Pancreas (tissue), 10 donors: ENCODE data around the gene ABTB2. TPM values are rescaled to one million over a fixed set of nuclear protein-coding genes. Genes with fewer than 3 reads are reported as not detected.
A peak's percentile ranks its signal among the peaks of the same experiment; 100 is the strongest.

ENCODE experiments used
- ATAC-seq, 4 donors: fragments of 200-7000 bp; cut with Tn5 transposase; one replicate each; pipeline versions ENCODE4 v1.8.0 to v1.9.1; 2020; ENCODE audit warnings: mild to moderate bottlenecking in 4 of 4, moderate library complexity in 4 of 4
- DNase-seq, 6 donors: peaks; one replicate each; pipeline ENCODE4 v3.0.0-alpha.2; 2020
- FAIRE-seq: peaks from 2 replicates; lab custom pipeline; 2012; peaks lifted over from hg19 to GRCh38; lab: Jason Lieb, UNC
- H3K27ac ChIP-seq, 4 donors: fragments of 200-600 bp; sonication (generic); 1 replicate in 3 of 4; 2 replicates in 1 of 4; pipeline versions ENCODE4 v1.5.0 to v1.8.0; 2020
- H3K27me3 ChIP-seq, 4 donors: fragments of 200-600 bp; one replicate each; pipeline ENCODE4 v1.8.0; 2021
- H3K36me3 ChIP-seq, 3 donors: fragments of 200-600 bp; sonication (generic) in 1 of 3; one replicate each; pipeline versions ENCODE4 v1.5.0 to v1.8.0; 2020 to 2021
- H3K4me1 ChIP-seq, 3 donors: fragments of 200-600 bp; one replicate each; pipeline ENCODE4 v1.8.0; 2021
- H3K4me3 ChIP-seq, 4 donors: fragments of 200-600 bp; sonication (generic) in 2 of 4; one replicate each; pipeline versions ENCODE4 v1.5.0 to v1.8.0; 2020 to 2021
- H3K9me3 ChIP-seq, 4 donors: fragments of 200-600 bp; one replicate each; pipeline ENCODE4 v1.8.0; 2021
- WGBS, 2 donors: extraction: QIAGEN DNeasy Blood & Tissue Kit; methylation state at CpG; one replicate each; pipeline ENCODE4 v1.1.7; 2013; 5-methylcytosine and 5-hydroxymethylcytosine counted together
- intact Hi-C, 3 donors: fragments of 100-400 bp; cut with DNase I; formaldehyde crosslinking; loops; one replicate each; pipeline versions ENCODE4 v1.11.1 to v1.14.2; 2022
- polyA plus RNA-seq, 2 donors: library from polyadenylated mRNA; stranded (reverse); fragments of 200-250 nt; gene quantifications; one replicate each; pipeline ENCODE4 v1.2.3, GENCODE V29; 2013
- total RNA-seq, 6 donors: library from RNA; stranded (reverse); fragmentation: NEBNext Ultra II Directional in 4 of 6; extraction: Animal tissue kit (Norgen Biotek cat#: 25700) in 4 of 6; gene quantifications; one replicate each; pipeline versions ENCODE4 v1.2.1 to v1.2.4, GENCODE V29; 2021 to 2023
- TF ChIP-seq, protein P1 (sequence below), 4 donors: fragments of 200-600 bp; sonication (generic) in 3 of 4; IDR thresholded peaks; one replicate each; pipeline versions ENCODE4 v1.5.0 to v1.8.0; 2021; ENCODE audit warnings: antibody characterized with exemption in 4 of 4
- donor health status: healthy with polysubstance abuse.
- donor health status: DM: no; HTN: no; CAD: no; lungs with moderate emphysema.
- donor health status: DM: no; HTN: no; CAD: no.
- donor health status: control.
- donor health status: control.
- donor health status: Bipolar disorder and iron deficiency.
- donor health status: DM: yes; HTN: yes; CAD: no.
- donor health status: DM: no; HTN: no; CAD: no.
- donor health status: DM: no; HTN: no; CAD: no.
- donor health status: DM: yes; HTN: yes; CAD: no.

The ABTB2 gene
- total and polyA plus RNA-seq, 8 donors, result 0.63 to 4.4 (median 1.9) TPM

DNA sequence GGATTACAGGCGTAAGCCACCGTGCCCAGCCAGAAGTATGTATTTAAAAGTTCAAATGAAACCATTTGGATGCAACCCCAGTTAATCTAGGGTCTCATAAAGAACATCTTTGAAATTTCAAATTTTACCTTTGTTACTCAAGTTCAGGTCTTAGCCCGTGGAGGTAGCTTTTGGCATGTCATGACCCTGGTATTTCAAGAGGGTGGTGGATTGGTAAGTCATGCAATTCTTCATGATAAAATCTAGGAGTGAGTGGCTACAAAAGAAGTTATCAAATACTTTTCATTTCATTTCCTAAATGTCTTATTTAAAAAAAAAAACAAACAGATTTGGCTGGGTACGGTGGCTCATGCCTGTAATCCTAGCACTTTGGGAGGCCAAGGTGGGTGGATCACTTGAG, 80.6 kb downstream of the ABTB2 start:
- no peaks in the 10 kb centered on the region for H3K9me3 ChIP-seq
- DNase-seq (no peak), ATAC-seq (no peak), FAIRE-seq (no peak)
- H3K27me3 ChIP-seq, result no peaks in the 10 kb centered on the region
- no peaks in the 10 kb centered on the region for H3K36me3 ChIP-seq
- H3K4me3 ChIP-seq, result no peak overlapping the region
- WGBS, 2 donors, result 92 to 94% methylated on average over 4 of the region's 4 CpGs
- H3K27ac ChIP-seq, result no peak overlapping the region
- H3K4me1 ChIP-seq, result peaks cover 0 to 5% (median 0%) of the 10 kb centered on the region in 3 donors
- intact Hi-C loops, result no loop called here
- TF ChIP-seq, protein P1, sequence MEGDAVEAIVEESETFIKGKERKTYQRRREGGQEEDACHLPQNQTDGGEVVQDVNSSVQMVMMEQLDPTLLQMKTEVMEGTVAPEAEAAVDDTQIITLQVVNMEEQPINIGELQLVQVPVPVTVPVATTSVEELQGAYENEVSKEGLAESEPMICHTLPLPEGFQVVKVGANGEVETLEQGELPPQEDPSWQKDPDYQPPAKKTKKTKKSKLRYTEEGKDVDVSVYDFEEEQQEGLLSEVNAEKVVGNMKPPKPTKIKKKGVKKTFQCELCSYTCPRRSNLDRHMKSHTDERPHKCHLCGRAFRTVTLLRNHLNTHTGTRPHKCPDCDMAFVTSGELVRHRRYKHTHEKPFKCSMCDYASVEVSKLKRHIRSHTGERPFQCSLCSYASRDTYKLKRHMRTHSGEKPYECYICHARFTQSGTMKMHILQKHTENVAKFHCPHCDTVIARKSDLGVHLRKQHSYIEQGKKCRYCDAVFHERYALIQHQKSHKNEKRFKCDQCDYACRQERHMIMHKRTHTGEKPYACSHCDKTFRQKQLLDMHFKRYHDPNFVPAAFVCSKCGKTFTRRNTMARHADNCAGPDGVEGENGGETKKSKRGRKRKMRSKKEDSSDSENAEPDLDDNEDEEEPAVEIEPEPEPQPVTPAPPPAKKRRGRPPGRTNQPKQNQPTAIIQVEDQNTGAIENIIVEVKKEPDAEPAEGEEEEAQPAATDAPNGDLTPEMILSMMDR (IDR thresholded peaks at IDR 0.05), result no peak

DNA sequence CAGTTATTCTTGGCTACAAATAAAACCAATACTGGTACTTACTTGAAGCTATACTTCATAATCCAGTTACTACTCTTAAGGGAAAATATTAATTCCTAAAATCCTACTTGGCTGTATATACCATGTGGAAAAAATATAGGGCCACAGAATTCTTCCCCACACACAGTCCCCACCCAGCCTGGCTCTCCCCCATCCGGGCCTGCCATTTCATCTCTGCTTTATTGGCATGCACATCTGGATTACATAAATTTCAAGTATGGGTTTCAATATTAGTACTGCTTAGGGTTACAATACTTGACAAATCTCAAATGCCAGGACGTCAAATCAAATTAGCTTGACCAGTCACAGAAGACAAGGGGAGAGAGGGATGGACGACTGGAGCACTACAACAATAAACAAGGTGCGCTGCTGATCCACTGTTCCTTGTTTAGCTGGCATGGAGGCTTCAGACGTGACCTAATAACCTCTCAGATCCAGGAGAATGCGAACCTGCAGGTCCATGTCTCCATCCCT, 81.4 kb downstream of the ABTB2 start:
- no peak for FAIRE-seq
- peak overlapping the region in 1 of 4 donors; percentile 56 for H3K27ac ChIP-seq

DNA sequence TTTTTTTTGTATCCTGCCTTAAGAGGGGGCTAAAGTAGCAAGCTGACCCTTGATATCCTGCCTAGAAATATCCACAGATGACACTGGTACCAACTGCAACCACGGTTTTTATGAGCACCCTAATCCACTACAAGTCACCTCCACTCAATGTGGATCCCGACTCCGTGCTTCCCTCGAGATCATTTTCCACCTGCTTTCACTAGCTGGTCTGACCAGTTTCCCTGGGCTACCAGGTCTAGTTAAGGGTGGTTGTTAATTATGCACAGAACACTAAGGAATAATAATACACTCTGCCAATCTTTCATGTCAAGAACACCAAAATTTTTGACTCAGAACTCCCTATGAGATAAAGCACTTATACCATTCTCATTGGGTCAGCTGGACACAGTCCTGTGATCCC, 82.3 kb downstream of the ABTB2 start:
- Histone ChIP-seq H3K4me3 (no peak overlapping the region), H3K4me1 (peaks cover 0 to 5% (median 0%) of the 10 kb centered on the region in 3 donors), H3K27ac (peak overlapping the region; percentile 46 to 80 (median 60)), H3K27me3 (no peaks in the 10 kb centered on the region), H3K9me3 (no peaks in the 10 kb centered on the region), H3K36me3 (no peaks in the 10 kb centered on the region)
- ATAC-seq (peak in 1 of 4 donors; percentile 24), DNase-seq (no peak), FAIRE-seq (no peak)
- intact Hi-C loops, result no loop called here
- WGBS, 2 donors, result 47 to 85% methylated on average over 4 of the region's 4 CpGs
- TF ChIP-seq, protein P1 (IDR thresholded peaks at IDR 0.05), result no peak

More for the DNA sequence above, 81.4 kb downstream of the ABTB2 start:
- H3K27me3 ChIP-seq, result no peaks in the 10 kb centered on the region
- 81 to 93% methylated on average over 6 of the region's 6 CpGs for WGBS, 2 donors
- peaks cover 0 to 5% (median 0%) of the 10 kb centered on the region in 3 donors for H3K4me1 ChIP-seq
- TF ChIP-seq, protein P1 (IDR thresholded peaks at IDR 0.05), result no peak
- no peak for ATAC-seq
- no peaks in the 10 kb centered on the region for H3K36me3 ChIP-seq
- intact Hi-C loops, result no loop called here
- no peaks in the 10 kb centered on the region for H3K9me3 ChIP-seq
- DNase-seq, result no peak
- no peak overlapping the region for H3K4me3 ChIP-seq

DNA sequence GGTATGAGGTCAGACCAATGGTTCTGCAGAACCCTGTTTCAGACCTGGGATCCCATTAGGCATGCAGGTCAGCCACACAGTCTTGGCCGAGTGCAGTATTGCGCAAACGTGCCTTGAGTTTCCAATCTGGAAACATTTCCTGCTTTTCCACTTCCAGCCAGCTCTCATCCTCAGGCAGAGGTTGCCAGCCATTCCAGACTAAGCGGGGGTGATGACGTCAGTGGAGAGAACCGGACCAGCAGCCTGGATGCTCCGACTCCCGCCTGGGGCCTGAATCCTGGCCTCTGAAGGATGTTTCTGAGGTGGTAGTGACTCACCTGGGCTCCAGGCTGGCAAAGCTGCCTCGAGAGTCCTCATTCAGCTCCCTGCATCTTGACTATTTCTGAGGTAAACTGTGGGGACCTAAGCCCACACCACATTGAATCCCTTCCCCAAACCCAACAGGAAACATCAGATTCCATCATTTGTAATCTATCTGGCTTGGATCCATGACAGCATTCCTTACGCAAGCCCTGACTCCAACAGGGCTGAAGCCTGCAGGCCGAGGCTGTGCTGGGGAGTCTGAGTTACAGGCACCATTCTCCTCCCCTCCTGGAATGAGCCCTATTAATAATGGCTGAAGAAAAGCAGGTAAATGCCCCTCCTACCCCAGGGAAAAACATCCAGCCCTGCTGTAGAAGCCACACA, 83.0 kb downstream of the ABTB2 start:
- TF ChIP-seq, protein P1 (IDR thresholded peaks at IDR 0.05), result no peak
- FAIRE-seq (no peak), ATAC-seq (peak; percentile 91 to 95 (median 93)), DNase-seq (peak in 5 of 6 donors; percentile 77 to 82 (median 78))
- Histone ChIP-seq H3K9me3 (no peaks in the 10 kb centered on the region), H3K36me3 (no peaks in the 10 kb centered on the region), H3K4me1 (peaks cover 0 to 5% (median 0%) of the 10 kb centered on the region in 3 donors), H3K4me3 (no peak overlapping the region), H3K27me3 (no peaks in the 10 kb centered on the region), H3K27ac (peak overlapping the region; percentile 46 to 80 (median 60))
- WGBS, 2 donors, result 51% methylated on average over 11 of the region's 11 CpGs
- intact Hi-C loops, result no loop called here

DNA sequence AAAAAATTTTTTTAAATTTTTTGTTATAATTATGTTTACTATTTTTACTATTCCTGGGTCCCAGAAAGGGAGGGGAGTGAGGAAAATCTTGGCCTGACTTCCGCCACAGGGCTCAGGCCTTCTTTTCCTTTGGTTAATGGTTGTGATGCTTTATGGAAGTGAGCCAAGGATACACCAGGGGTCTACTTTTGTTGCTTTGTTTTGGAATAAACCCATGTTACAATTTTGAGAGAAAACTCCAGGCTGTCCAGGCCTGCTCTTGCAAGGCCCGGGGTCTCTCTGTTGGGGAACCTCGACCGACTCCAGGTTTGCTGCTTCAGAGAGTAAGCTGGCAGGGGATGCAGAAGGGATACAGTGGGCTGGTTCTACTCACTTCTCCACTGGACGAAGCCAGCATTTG, 84.7 kb downstream of the ABTB2 start:
- H3K4me1 ChIP-seq, result peaks cover 0 to 5% (median 0%) of the 10 kb centered on the region in 3 donors
- FAIRE-seq (no peak), ATAC-seq (no peak), DNase-seq (no peak)
- no peaks in the 10 kb centered on the region for H3K9me3 ChIP-seq
- no peak overlapping the region for H3K27ac ChIP-seq
- TF ChIP-seq, protein P1 (IDR thresholded peaks at IDR 0.05), result no peak
- H3K27me3 ChIP-seq, result no peaks in the 10 kb centered on the region
- intact Hi-C loops, result no loop called here
- no peaks in the 10 kb centered on the region for H3K36me3 ChIP-seq
- H3K4me3 ChIP-seq, result no peak overlapping the region
- 91 to 95% methylated on average over 5 of the region's 5 CpGs for WGBS, 2 donors
